Activated CD4-positive, alpha-beta memory T cell treated with anti-CD3 and anti-CD28 coated beads, Interleukin-2, amount 10 ng/mL, durations not matched to agents 7 days and 5 days (primary cell): Measurements from ENCODE around the gene DCLK1. TPM values are rescaled to one million over a fixed set of nuclear protein-coding genes. Genes with fewer than 3 reads are reported as not detected.

Source experiments
- CTCF ChIA-PET: fragments of 350-600 bp; sonication (Branson Sonifier 250); formaldehyde crosslinking; loops from one replicate; lab custom pipeline; 2021; ENCODE audit warnings: antibody characterized with exemption, inconsistent platforms; lab: Charles Lee
- POLR2A ChIA-PET: fragments of 350-600 bp; sonication (Branson Sonifier 250); formaldehyde crosslinking; loops from one replicate; lab custom pipeline; 2021; ENCODE audit warnings: antibody characterized with exemption; lab: Charles Lee
- DNase-seq: peaks from one replicate; pipeline ENCODE4 v3.0.0-alpha.2; 2020
- H3K27ac Mint-ChIP-seq: one replicate; pipeline ENCODE4 v1.8.0; 2021; ENCODE audit warnings: mild to moderate bottlenecking, mixed read lengths
- H3K27me3 Mint-ChIP-seq: one replicate; pipeline ENCODE4 v1.8.0; 2021; ENCODE audit warnings: mixed read lengths
- H3K36me3 Mint-ChIP-seq: one replicate; pipeline ENCODE4 v1.8.0; 2021; ENCODE audit warnings: low read depth, mixed read lengths
- H3K4me1 Mint-ChIP-seq: one replicate; pipeline ENCODE4 v1.8.0; 2021; ENCODE audit warnings: mixed read lengths
- H3K4me3 Mint-ChIP-seq: one replicate; pipeline ENCODE4 v1.8.0; 2021; ENCODE audit warnings: mild to moderate bottlenecking, mixed read lengths
- H3K9me3 Mint-ChIP-seq: one replicate; pipeline ENCODE4 v1.8.0; 2021; ENCODE audit warnings: mixed read lengths
- total RNA-seq, 2 experiments: library from RNA; stranded (reverse); gene quantifications; one replicate each; pipeline ENCODE4 v1.2.3, GENCODE V29; 2021

The DCLK1 gene
- total RNA-seq, 2 experiments from 2014 or later: not detected

DNA sequence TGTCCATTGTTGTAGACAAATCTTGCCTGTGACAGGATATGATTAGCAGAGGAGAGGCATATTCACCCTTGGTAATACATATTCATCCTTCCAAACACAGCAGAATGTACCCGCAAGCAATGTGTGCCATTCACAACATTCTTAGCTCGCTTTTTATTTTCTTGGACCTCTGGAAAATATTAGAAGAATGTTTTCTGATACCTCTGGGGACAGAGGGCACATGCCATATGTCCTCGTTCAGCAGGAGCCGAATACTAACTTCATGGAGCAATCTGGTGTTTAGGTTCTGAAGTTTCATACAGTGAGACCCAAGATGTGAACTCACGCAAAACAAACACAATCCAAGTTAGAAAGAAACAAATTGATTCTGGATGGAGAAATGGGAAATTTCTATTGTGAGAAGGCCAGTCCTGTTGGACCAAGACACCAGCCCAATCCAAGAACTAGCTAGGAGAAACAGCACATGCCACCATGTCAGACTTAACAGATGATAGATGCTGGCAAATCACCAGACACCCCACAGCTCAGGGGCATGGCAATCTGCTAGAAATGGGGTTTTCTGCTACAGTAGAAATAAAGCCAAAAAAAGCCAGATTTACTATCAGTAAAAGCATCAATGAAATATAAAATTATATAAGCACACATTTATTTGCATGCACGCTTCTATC, 297.4 kb downstream of the DCLK1 start:
- CTCF ChIA-PET: no interaction called here
- POLR2A ChIA-PET: no interaction called here
- DNase-seq: no peak
- Mint-ChIP-seq H3K36me3 (no peaks in the 10 kb centered on the region), H3K27me3 (no peaks in the 10 kb centered on the region), H3K4me1 (no peaks in the 10 kb centered on the region), H3K9me3 (peaks cover 3% of the 10 kb centered on the region), H3K27ac (no peak overlapping the region), H3K4me3 (no peak overlapping the region)

DNA sequence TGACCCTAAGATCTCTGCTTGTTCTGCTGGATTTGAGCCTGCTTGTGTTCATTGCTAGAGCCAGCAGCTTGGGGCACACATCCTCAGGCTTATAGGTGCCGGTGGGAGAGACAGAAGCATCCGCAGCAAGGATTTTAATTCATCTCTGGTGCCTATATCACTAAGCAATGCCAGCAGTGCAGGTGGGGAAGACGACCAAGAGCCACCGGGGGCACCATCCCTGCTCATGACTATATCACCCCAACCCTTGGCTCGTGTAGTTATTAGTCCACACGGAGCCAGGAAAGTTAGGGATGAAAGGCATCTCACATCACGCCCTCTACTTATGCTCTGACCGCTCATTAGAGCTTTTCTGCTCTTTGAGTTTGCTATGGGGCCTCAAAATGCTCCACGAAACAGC, 298.2 kb downstream of the DCLK1 start:
- Mint-ChIP-seq H3K4me3 (no peak overlapping the region), H3K36me3 (no peaks in the 10 kb centered on the region), H3K27ac (no peak overlapping the region), H3K9me3 (peaks cover 3% of the 10 kb centered on the region), H3K27me3 (no peaks in the 10 kb centered on the region), H3K4me1 (no peaks in the 10 kb centered on the region)
- CTCF ChIA-PET: no interaction called here
- no peak for DNase-seq
- POLR2A ChIA-PET: no interaction called here

DNA sequence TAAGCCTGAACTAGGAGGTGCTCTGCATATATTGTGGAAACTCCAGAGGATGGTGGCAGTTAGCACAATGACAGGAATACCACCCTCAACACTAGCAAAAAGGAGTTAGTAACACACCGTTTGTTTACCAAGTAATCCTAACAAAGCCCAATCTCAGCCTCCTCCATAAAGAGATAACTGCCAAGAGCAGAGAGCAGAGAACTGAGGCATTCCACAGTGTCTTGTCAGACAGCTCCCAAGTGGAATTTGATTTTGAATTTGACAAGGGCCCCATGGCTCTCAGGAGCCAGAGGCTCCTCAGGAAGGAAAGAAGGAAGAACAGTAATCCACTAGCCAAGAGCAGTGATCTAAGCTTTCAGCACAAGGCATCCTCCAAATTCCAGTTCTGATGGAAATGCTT, 298.6 kb downstream of the DCLK1 start:
- no peaks in the 10 kb centered on the region for H3K36me3 Mint-ChIP-seq
- DNase-seq: no peak
- ChIA-PET CTCF (no interaction called here), POLR2A (no interaction called here)
- peaks cover 3% of the 10 kb centered on the region for H3K9me3 Mint-ChIP-seq
- no peak overlapping the region for H3K4me3 Mint-ChIP-seq
- no peaks in the 10 kb centered on the region for H3K27me3 Mint-ChIP-seq
- H3K4me1 Mint-ChIP-seq: no peaks in the 10 kb centered on the region
- H3K27ac Mint-ChIP-seq: no peak overlapping the region

DNA sequence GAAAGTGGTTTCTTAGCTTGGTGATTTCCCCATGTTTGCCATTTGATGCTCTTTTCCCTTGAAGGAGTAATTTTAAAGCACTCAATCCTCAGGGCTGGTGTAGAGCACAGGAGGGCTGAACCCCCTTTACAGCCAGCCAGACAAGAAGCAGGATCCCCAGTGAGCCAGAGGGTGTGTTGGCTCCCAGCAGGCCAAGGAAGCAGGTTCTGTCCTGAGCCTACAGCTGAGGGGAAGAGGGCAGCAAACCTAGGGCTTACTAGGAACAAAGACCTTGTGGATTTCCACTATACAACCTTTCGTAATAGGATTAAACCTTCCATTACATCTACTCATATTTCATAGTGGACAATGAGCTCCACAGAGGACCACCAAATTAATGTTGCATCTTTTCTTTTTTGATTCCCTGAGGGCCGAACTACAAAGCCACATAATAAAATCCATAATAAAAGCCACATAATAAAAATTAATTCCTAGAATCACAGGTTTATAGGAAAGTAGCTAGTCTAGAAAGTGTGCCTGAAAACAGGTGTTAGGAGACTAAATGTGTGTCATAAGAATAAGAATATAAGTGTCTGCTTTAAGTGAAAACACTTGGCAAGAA, 300.2 kb downstream of the DCLK1 start:
- no peaks in the 10 kb centered on the region for H3K4me1 Mint-ChIP-seq
- H3K27ac Mint-ChIP-seq: no peak overlapping the region
- ChIA-PET POLR2A (no interaction called here), CTCF (no interaction called here)
- no peaks in the 10 kb centered on the region for H3K27me3 Mint-ChIP-seq
- no peaks in the 10 kb centered on the region for H3K36me3 Mint-ChIP-seq
- DNase-seq: no peak
- H3K9me3 Mint-ChIP-seq: peaks cover 2% of the 10 kb centered on the region
- no peak overlapping the region for H3K4me3 Mint-ChIP-seq

DNA sequence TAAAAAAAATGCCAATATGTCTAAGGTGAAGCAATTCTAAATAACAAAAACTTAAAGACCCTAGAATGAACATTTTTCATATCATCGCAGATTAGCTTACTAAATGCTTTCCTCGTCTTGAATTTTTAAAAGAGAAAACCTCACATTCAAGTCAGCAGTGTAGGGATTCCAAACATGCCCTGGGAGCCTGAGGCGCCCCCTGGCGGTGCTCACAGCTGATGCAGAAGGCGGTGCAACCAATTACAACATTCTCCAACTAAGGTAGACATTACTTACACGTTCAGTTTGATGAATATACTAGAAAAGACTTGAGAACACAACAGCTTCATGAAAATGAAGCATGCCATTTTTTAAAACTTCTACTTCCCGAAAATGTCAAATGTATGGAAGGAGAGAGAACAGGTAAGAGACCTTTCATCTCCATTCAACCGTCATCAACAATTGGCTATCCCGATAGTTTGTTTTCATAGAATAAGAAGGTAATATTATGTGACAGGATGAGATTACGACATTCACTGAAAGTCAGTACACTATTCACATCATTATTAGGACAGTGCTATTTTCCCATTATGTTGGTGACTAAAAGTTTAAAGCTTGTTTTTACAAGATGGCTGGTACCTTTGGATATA, 304.4 kb downstream of the DCLK1 start:
- Mint-ChIP-seq H3K4me3 (no peak overlapping the region), H3K36me3 (no peaks in the 10 kb centered on the region), H3K4me1 (no peaks in the 10 kb centered on the region), H3K9me3 (no peaks in the 10 kb centered on the region), H3K27me3 (no peaks in the 10 kb centered on the region), H3K27ac (no peak overlapping the region)
- no peak for DNase-seq
- ChIA-PET POLR2A (no interaction called here), CTCF (no interaction called here)

DNA sequence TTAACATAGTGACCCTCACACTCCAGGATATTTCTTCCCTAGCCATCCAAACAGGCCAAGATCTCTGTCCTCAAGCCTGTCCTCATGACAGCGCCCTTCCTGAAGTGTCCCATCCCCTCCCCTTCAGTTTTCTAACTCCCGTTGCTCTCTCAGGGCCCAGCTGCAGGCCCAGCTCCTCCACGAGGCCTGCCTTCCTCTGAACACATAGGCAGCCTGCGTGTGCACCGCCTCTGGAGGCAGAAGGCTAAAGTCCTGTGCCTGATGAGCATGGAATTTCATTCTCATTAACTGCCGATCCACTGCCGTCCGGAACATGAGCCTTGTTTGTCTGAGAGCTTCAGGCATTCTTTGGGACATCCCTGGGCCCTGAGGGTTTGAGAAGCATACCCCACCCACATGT, 306.4 kb downstream of the DCLK1 start:
- CTCF ChIA-PET: no interaction called here
- H3K36me3 Mint-ChIP-seq: no peaks in the 10 kb centered on the region
- no peak for DNase-seq

DNA sequence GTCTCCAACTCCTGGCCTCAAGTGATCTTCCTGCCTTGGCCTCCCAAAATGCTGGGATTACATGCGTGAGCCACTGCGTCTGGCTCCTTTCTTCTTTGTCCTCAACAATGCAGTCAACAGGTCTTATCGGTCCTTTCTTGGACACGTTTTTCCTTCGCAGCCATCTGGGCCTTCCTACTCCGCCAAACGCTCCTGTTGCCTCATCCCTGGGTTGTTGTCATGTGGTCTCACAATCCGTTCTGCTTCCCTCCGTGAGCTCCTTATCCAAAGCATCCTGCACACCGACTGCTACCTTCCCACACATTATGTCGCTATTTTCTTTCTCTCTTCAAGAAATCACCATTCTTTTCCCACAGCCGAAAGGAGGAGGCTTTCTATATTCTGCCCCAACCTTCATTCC, 306.8 kb downstream of the DCLK1 start:
- H3K27me3 Mint-ChIP-seq: no peaks in the 10 kb centered on the region
- H3K36me3 Mint-ChIP-seq: no peaks in the 10 kb centered on the region
- no peaks in the 10 kb centered on the region for H3K9me3 Mint-ChIP-seq
- H3K4me3 Mint-ChIP-seq: no peak overlapping the region
- CTCF ChIA-PET: no interaction called here
- no peaks in the 10 kb centered on the region for H3K4me1 Mint-ChIP-seq
- no peak overlapping the region for H3K27ac Mint-ChIP-seq
- no peak for DNase-seq
- POLR2A ChIA-PET: no interaction called here

More for the DNA sequence above, 306.4 kb downstream of the DCLK1 start:
- no peaks in the 10 kb centered on the region for H3K27me3 Mint-ChIP-seq
- POLR2A ChIA-PET: no interaction called here
- H3K27ac Mint-ChIP-seq: no peak overlapping the region
- no peak overlapping the region for H3K4me3 Mint-ChIP-seq
- H3K4me1 Mint-ChIP-seq: no peaks in the 10 kb centered on the region
- H3K9me3 Mint-ChIP-seq: no peaks in the 10 kb centered on the region

DNA sequence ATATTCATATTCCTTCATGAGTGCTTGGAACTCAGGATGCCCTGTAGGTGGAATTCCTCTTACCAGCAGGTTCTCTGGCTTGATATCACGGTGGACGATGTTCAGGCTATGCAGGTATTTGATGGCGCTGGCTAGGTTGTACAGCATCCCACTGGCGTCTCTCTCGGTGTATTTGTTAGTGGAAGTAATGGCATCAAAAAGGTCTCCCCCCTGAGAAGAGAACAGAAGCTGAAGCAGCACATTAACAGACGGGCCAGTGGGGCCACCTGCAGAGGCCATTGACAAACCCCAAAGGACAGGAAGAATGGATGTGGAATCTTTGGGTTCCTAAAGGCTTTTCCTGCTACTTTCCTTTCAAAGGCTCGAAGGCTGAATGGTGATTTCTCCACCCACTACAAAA, 308.5 kb downstream of the DCLK1 start:
- Mint-ChIP-seq H3K27me3 (no peaks in the 10 kb centered on the region), H3K4me3 (no peak overlapping the region), H3K36me3 (no peaks in the 10 kb centered on the region), H3K9me3 (no peaks in the 10 kb centered on the region), H3K4me1 (no peaks in the 10 kb centered on the region), H3K27ac (no peak overlapping the region)
- ChIA-PET POLR2A (no interaction called here), CTCF (no interaction called here)
- no peak for DNase-seq

DNA sequence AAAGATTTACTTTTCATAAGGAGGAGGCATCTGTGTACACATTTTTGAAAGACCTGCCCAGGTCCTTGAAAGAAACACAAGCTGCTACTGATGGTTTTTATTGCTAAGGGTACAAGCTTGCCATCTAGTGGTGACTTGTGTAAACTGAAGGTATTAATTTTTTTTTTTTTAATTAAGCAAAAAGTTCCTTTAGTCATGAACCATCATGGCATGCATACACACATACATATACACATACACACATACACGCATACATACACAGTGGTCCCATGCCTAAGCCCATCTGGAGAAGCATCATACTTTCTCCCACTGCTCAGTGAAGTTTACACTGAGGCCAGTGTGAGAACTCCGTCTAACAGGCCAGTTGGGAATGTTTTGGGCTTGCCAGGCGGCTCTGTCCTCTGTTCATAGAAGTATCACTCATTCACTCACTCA, 312.5 kb downstream of the DCLK1 start:
- Mint-ChIP-seq H3K36me3 (no peaks in the 10 kb centered on the region), H3K4me3 (no peak overlapping the region), H3K9me3 (no peaks in the 10 kb centered on the region), H3K27me3 (no peaks in the 10 kb centered on the region), H3K4me1 (no peaks in the 10 kb centered on the region), H3K27ac (no peak overlapping the region)
- ChIA-PET POLR2A (no interaction called here), CTCF (interaction anchor here (1.2 kb wide), 1 partner anchor 13 kb away, joined by 4 read pairs; no protein-coding TSS in a partner anchor)
- no peak for DNase-seq

DNA sequence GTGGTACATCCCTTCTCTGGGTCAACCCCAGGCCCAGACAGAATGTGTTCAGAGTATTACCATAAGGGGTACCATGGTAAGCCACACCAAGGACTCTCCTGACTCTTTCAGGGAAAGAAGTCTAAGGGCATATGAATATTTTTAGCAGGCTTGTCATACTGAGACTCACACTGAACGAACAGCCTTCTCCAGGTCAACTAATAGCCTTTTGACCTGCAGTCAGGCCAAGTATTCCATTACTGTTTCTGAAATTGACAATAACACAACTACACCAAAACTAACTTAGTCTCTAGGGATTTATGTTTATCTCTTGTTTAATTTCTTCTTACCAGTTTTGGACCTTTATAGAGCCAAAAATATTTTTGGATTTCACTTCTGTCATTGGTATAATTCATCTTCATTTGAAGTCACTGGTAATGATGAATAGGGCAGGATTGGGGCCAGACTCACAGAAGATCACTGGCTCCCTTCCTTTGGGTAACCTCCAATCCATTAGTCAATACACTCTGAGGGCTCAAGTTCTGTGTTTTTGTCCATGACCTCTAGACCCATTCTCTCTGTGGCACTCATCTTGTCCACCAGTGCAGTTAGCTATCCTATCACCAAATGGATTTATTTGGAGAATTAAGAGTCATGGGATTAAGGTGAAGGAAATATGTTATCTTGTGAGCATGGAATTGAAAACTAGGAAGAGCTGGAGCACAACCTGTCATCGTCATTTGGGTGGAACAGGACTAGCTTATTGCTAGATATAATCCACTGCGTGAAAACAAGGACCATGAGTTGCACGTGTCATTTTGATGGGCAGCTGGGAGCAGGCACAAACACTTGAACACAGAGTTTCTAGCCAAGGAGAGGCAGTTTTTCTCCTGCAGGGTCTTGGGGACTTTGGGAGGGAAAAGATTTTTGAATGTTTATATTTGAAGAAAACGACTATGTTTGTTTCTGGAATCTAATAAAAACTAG, 313.3 kb downstream of the DCLK1 start:
- CTCF ChIA-PET: interaction anchor here (1.2 kb wide), 1 partner anchor 12 kb away, joined by 4 read pairs; no protein-coding TSS in a partner anchor
- DNase-seq: no peak

DNA sequence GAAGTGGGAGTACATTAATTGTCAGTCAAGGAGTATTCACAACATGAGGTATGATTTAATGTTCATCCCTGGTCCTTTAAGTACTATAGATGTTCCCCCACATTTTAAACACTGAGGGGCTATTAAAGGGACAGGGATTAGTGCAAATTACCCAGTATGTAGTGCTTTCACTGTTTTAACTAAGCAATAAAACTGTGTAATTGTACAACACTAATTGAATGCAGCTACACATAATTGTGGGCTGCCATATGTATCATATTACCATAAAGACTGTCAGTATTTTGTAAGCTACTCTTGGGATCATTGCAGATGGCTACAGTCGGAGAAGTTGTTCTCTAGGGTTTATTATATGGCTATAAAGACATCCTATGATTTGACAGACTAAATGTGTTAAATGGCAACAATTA, 316.6 kb downstream of the DCLK1 start:
- H3K27me3 Mint-ChIP-seq: no peaks in the 10 kb centered on the region
- H3K9me3 Mint-ChIP-seq: no peaks in the 10 kb centered on the region
- DNase-seq: no peak
- H3K27ac Mint-ChIP-seq: no peak overlapping the region
- ChIA-PET POLR2A (no interaction called here), CTCF (no interaction called here)
- no peaks in the 10 kb centered on the region for H3K4me1 Mint-ChIP-seq
- H3K36me3 Mint-ChIP-seq: no peaks in the 10 kb centered on the region
- no peak overlapping the region for H3K4me3 Mint-ChIP-seq

More for the DNA sequence above, 313.3 kb downstream of the DCLK1 start:
- POLR2A ChIA-PET: no interaction called here
- Mint-ChIP-seq H3K36me3 (no peaks in the 10 kb centered on the region), H3K9me3 (no peaks in the 10 kb centered on the region), H3K27me3 (no peaks in the 10 kb centered on the region), H3K4me1 (no peaks in the 10 kb centered on the region), H3K4me3 (no peak overlapping the region), H3K27ac (no peak overlapping the region)

DNA sequence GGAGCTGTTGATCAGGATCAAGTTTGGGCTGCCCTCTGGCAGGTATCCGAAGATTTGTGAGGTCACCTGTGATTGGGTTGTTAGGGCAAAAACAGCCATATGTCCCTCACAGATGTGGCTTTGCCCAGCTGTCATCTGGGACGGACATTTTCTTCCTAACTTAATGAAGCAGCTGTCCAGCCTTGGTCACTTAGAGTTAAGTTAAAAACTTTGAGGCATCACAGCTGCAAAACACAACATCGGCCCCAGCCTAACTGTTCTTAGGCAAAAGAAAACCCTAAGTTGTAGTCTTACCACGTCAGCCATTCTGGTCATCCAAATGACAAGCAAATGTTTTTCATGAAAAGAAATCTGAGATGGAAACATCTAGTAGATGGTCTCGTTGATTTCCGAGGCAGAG, 318.4 kb downstream of the DCLK1 start:
- H3K36me3 Mint-ChIP-seq: no peaks in the 10 kb centered on the region
- no peaks in the 10 kb centered on the region for H3K4me1 Mint-ChIP-seq
- H3K27ac Mint-ChIP-seq: no peak overlapping the region
- no peak overlapping the region for H3K4me3 Mint-ChIP-seq
- ChIA-PET POLR2A (no interaction called here), CTCF (no interaction called here)
- H3K27me3 Mint-ChIP-seq: no peaks in the 10 kb centered on the region
- no peaks in the 10 kb centered on the region for H3K9me3 Mint-ChIP-seq
- no peak for DNase-seq

DNA sequence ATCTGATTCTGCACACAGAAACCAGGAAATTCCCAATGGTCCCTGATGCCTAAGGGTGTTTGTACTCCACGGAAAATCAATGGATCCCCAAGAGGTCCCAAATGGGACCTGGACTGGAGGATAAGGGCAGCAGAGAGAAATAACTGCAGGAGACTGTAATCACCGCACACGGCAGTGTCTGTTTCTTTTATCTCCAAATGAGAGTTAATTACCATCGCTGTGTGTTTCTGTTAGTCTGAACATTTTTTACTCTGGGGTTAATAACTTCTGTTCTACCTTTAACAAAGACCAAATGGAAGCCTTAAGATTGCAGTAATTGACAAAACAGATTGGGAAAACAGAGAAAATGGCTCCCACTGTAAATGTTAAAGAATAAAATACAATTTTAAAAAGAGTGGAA, 320.9 kb downstream of the DCLK1 start:
- ChIA-PET POLR2A (no interaction called here), CTCF (no interaction called here)
- no peaks in the 10 kb centered on the region for H3K36me3 Mint-ChIP-seq
- H3K4me1 Mint-ChIP-seq: no peaks in the 10 kb centered on the region
- no peak overlapping the region for H3K27ac Mint-ChIP-seq
- DNase-seq: no peak
- no peak overlapping the region for H3K4me3 Mint-ChIP-seq
- no peaks in the 10 kb centered on the region for H3K9me3 Mint-ChIP-seq
- no peaks in the 10 kb centered on the region for H3K27me3 Mint-ChIP-seq
